Glomerular endothelial cell (primary cell): ENCODE results near the gene SHPK. TPM values are rescaled to one million over a fixed set of nuclear protein-coding genes. Genes with fewer than 3 reads are reported as not detected.

Experiments
- DNase-seq: peaks from one replicate; pipeline ENCODE4 v3.0.0-alpha.2; 2011; ENCODE audit warnings: low read depth, low spot score; ENCODE audit errors: extremely low read depth
- total RNA-seq: library from RNA; depleted of rRNA; stranded (reverse); fragments of >200 nt; gene quantifications from 2 replicates; pipeline ENCODE4 v1.2.3, GENCODE V29; 2015

The SHPK gene
- total RNA-seq, 1 donor from 2014 or later, result 14.5 TPM

DNA sequence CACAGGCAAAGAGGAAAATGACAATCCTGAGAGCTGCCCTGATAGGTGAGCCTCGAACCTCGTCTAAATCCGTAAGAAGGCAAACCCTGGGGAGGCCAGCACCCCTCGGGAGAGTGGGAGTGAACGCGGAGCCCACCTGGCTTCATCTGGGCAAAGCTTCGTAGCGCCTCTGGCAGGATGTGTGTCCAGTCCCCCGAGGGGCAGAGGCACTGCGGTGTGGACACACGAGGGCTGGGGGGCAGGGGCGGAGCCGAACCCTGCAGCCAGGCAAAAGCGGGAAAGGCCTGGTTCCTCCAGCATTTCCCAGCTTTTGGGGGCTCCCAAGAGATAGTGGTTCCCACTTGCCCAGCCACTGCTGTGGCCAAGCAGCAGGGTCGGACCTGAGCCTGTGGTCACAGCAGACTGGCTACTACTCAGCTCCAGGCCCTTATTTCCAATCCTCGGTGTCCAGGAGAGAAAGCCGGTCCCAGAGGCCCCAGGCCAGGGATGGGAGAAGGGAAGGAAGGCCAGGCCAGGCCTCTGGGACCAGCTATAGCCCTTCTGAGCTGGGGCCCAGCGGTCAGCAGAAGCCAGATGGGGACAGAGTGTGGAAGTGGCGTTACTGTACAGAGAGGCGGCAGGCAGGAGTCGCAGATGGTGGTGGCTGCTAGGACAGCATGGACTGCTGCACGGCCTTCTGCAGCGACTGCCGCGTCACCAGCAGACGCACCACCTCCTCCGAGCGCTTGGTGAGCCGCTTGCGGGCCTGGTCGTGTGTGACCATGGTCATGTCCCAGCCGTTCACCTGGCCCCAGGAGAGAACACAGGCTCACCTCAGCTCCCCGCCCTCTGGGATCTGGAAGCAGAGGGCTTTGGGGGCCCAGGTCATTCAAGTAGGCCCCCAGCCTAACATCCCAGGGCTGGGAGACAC is 27.3 kb upstream of the SHPK start:
- DNase-seq, result no peak

DNA sequence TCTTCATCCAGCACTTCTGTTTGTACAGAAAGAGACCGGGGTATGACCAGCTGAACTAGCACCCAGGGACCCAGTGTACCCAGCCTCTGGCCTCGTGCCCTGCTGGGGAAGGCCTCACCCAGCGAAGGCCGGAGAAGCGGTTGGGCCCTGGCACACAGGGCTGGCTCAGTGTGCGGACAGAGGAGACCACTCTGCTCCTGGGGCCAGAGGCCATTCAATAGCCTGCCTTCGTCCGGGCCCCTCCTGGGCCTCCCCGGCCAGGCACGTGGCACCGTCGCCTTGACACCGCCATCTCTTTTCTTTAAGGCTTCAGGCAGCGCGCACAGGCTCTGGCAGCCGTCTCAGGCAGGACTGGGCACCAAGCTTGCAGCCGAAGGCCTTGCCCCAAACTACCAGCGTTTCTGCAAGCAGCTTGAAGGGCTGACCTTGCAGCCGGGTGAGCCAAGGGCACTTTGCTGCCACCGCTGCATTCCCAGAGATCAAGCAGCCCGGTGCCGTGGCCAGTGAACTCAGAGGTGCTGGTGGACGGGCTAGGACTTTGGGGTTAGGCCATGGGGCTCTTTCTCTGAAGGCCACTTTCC is 24.4 kb upstream of the SHPK start:
- no peak for DNase-seq

DNA sequence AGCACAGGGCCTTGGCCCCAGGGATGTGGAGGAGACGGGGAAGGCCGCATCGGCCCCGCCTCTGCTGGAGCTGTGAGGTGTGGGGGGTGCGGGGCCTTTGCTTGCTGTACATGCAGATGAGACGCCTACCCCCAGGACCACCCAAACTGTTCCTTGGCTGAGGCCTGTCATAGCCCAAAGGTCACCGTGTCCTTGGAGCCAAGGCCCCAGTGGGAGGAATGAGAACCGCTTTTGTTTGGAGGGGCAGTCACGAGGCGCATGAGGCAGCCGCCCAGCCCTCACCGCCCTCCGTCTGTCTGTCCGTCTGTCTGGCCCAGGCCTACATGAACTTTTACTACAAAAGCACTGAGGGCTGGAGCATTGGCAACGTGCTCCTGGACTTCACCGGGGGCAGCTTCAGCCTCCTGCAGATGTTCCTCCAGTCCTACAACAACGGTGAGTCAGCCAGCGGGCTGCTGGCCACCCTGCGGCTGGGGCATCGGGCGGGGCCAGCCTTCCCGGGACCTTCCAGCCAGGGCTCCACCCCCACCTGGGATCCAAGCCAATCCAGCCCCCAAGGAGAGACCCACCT is 23.6 kb upstream of the SHPK start:
- no peak for DNase-seq

DNA sequence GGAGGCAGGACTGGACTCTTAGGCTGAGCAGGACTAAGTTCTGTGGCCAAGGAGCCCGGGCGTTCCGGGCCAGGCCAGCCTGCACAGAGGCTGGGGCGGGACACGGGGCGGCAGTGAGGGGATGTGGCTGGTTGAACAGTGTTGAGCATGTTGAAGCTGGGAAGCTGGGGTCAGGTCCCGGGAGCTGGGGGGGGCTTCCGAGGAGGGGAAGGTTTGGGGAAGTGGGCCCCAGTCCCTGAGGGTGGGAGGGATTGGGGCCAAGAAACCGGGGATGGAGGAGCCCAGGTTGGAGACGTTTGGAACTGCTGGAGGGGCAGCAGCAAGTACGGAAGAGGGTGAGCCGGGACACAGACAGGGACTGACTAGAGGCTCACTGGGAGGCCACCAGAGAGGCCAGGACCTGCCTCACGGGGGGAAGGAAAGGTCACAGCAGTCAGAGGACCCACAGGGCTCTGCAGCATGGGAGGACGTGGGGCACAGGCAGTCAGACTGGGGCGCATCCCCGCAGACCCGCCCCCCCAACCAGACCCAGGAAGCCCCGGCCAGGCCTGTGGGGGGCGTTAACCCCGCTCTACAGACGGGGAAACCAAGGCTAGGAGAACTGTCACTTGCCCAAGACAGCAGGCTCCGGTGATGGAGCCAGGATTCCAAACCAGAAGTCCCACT is 22.9 kb upstream of the SHPK start:
- no peak for DNase-seq

DNA sequence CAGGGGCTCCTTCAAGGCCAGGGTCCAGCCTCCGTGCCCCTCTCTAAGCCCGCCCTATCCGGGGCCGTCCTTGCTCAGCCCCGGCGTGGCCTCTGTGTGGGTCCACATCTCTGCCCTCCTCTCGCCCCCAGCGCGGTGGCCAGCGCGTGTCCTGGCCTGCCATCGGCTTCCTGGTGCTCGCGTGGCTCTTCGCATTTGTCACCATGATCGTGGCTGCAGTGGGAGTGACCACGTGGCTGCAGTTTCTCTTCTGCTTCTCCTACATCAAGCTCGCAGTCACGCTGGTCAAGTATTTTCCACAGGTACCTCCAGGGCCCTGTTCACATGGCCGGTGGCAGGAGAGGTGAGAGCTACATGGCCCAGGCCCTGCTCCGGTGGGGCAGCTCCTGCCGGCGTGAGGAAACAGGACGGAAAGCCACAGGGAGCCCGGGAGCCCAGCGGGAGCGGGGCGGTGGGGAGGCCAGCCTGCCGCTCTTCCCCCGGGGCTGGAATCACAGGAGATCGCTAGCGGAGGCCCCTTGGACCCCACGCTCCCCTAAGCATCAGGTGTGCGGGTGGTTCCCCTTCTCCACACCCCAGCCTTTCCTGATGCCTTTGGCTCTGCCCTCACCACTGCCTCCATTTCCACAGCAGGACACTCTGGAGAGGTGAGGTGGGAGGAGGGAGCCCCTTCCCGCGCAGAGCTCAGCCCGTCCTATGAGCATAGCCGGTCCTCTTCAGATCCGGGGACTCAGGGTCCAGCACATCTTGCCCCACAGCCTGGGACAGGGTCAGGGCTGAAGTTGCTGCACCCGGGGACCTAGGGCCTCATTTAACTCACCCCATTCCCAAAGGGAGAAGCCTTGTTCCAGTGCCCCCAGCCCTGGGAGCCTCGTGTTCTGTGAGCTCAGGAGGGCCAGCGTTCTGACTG is 22.1 kb upstream of the SHPK start:
- DNase-seq, result no peak

DNA sequence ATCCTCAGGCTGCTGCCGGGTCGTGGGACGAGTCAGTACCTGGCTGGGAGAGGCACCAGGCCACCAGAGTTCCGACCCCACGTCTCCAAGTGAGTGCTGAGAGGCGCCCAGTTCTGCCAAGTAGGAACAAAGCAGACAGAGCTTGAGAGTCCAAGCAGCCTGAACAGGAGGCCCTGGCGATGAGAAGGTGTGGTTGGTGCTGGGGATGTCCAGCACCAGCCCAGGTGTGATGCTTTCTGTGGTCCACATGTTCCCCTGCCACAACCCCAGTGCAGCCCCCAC is 21.5 kb upstream of the SHPK start:
- no peak for DNase-seq

DNA sequence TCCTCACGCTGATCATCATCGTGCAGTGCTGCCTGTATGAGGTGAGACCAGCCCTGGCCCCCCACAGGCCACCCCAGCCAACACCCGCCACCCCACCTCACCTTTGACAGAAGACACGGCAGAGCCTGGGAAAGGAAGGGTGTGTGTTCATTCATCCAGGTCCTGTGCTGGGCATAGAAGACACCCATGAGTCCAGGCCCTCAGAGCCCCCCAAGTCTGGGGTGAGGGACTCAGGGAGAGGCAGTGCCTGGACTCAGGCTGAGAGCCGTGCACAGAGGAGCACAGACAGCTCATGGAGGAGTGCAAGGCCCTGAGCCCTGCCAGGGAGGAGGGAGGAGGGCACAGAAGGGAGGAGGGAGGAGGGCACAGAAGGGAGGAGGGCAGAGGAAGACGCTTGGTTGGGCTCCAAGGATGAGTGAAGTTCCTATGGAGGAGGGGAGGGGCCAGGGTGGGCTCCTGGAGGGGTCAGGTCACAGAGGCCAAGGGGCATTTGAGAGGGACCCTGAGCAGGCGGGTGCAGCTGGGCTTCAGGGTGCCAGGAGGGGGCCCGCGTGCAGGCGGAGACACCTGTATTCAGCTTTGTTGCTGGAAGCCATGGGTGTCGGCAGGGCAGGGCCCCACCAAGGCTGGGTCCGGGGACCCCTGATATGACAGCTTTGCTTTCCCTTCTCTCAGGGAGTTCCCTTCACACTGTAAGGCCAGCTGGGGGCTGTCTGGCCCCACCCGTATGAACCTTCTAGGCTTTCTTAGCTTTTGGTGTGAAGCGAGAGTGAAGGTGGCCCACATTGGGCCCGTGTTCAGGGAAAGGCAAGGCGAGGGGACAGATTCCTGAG is 20.9 kb upstream of the SHPK start:
- DNase-seq, result no peak

DNA sequence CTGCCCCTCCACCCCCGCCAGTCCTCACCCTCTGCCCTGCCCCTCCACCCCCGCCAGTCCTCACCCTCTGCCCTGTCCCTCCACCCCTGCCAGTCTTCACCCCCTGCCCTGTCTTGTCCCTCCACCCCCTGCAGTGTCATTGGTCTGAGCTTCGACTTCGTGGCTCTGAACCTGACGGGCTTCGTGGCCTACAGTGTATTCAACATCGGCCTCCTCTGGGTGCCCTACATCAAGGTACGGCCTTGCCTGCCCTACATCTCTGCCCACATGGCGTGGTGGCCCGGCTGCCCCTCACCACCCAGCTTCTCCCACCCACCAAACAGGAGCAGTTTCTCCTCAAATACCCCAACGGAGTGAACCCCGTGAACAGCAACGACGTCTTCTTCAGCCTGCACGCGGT is 20.3 kb upstream of the SHPK start:
- no peak for DNase-seq

DNA sequence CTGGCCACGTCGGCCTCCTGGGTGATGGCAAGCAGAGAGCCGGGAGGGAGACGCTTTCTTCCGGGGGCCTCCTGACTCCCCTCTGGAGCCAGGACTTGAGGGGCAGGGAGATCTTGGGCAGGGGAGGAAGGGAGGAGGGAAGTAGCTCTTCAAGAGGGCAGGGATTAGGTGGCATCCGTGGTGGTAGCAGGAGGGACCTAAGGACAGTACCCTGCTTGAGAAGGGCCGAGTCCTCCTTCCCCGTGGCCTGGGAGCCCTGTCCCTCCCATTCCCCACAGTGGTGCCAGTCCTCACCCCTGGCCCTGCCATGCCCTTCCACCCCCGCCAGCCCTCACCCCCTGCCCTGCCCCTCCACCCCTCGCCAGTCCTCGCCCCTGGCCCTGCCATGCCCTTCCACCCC is 19.7 kb upstream of the SHPK start:
- DNase-seq, result no peak

DNA sequence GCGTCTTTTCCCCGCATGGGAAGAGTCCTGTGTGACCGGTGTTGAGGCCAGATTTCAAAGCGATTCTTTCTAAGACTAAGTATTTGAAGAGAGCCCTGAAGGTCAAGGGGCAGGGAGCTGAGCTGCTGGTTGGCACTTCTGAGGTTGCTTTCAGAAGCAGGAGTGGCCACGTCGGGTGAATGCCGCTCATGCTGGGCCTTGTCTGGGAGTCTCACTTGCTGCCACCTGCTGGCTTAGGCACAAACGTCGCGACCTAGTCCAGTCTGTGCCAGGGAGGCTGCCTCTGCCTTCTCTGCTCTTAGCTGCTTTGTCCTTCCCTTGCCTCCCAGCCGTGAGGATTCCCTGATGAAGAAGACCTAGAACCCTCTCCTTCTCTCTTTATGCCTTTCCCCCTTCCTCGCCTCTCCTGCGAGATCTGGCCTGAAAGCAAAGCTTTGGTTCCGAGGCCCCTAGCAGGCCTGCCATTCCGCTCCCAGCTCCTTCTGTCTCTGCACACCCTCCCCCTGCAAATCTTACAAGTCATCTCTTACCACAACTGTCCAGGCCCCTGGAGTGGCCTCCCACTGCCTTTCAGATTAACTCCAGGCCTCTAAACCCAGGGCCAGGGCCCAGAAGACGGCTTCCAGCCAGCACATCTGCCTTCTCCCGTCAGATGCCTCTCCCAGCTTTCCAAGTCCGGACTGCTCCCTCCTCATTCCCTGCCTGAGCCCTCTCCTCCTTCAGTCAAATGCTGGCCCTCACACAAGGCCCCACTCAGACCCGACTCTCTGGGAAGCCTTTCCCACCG is 11.9 kb upstream of the SHPK start:
- DNase-seq, result no peak

DNA sequence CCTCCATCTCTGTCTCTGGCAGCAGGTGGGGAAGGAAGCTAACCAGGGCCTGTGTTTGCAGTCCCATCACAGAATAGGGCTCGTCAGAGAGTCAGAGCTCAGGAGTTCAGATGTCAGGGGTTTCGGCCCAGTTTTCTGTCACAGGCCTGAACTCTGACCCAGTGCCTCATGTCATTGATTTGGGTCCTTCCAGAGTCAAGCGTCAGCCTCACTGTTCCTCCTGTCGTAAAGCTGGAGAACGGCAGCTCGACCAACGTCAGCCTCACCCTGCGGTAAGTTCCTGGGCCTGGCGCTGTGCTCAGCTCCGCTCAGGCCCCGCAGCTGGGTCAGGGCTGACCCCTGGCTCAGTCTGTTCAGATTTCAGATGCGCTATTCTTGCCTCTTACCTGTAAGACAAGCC is 11.2 kb upstream of the SHPK start:
- no peak for DNase-seq

DNA sequence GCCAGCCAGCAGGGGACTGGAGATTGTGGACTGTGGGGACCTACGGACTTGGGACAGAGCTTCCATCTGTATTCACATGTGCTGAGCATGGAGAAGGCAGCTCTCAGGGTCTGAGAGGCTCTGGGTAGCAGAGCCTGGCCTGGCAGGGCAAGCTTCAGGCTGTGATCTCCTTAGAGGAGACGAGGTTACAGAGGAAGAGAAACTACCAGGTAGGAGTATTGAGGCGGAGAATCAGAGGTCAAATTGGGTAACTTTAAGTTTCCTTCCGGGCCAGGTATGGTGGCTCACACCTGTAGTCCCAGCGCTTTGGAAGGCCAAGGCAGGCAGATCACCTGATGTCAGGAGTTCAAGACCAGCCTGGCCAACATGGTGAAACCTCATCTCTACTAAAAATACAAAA is 9.3 kb upstream of the SHPK start:
- no peak for DNase-seq

DNA sequence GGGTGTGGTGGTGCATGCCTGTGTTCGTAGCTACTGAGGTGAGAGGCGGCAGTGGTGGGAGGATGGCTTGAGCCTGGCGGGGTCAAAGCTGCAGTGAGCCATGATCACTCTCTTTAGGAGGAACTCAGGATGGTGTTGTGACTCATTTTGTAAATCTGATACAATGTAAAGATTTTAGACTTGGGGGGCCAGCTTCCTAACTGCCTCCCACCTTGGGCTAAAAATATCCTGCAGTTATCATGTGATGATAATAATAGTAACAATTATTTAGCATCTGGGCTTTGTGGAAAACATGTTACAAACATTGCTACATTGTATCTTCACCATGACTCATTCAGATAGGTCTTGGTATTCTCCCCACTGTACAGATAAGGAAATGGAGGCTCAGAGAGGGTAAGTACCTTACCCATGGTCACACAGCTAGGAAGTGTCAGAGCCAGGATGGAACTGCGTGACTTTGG is 7.9 kb upstream of the SHPK start:
- no peak for DNase-seq

DNA sequence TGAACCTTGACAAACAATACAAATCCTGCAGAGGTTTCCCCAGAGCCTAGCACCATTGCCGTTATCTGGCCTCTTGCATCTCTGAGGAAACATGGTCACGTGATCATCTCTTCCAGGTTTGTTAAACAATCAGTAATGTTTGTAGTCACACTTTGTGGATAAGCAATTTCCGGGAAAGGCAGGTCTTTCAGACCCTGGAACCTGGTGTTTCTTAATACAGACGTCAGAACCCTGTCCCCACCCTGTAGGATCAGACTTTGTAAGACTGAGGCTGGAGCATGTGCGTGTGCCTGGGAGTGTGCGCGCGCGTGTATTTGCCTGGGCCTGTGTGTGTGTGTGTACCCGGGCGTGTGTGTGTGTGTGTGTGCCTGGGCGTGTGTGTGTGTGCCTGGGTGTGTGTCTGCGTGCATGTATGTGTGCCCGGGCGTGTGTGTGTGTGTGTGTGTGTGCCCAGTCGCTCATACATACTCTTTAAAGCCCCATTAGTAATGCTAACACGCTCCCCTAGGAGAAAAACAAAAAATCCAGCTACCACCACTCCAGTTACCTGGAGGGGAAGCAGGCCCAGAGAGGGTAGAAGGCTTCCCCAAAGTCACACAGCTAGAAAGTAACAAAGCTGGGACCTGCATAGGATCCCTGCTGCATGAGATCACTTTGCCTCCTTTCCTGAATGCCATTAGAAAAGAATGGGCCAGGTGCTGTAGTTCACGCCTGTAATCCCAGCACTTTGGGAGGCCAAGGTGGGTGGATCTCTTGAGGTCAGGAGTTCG is 5.9 kb upstream of the SHPK start:
- DNase-seq, result no peak

DNA sequence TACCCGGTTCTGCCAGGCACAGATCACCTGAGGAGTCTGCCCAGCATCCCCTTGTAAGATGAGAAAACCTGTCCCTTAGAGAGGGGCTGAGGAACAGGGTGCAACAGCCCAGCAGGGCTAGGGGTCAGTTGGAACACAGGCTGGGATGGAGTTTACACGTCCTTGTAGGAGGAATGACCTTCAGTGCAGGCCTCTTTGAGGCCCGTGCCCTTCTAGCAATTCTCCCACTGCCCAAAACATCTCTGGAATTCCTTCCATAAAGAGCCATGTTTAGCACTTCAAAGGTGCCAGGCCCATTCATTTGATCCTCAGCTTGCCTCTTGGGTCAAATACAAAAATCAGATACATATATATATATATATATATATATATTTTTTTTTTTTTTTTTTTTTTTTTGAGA is 5.0 kb upstream of the SHPK start:
- no peak for DNase-seq

DNA sequence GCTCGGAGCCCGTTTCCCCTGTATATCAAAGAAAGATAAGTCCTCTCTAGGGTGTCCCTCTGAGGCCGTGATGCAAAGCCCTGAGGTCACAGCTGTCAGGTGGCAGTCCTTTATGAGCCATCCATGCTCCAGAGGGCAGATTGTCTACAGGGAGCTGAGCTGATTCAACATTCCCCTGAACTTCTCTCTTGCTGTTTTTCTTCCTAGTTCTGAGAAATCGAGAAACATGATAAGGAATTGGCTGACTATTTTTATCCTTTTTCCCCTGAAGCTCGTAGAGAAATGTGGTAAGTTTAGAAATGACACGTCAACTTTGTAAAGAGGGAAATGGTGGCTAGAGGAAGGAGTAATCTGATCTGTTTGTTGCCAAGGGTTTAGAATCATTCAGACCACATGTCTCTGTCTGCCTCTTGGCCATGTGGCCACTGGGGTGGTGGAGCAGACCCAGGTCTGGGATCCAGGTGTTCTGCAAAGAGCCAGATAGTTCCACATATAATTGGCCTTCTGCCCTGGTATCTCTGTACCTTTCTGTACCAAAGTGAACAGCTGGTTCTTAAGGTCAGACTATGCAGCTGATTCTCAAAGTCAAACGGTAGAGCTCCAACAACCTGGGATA is 4.0 kb upstream of the SHPK start:
- no peak for DNase-seq

DNA sequence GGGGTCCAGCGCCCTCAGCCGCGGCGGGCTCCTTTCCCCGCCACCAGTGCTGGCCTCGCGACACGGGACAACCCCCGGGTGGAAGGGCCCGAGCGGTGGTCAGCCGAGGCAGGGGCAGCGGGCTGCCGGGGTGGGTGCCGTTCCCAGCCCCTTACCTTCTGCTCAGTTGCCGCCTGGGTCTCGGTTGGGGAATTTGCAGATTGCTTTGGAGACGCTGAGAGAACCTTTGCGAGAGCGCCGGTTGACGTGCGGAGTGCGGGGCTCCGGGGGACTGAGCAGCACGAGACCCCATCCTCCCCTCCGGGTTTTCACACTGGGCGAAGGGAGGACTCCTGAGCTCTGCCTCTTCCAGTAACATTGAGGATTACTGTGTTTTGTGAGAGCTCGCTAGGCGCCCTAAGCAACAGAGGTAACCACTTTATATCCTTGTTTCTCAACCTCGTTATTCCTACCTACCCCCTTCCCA is 891 bp upstream of the SHPK start:
- DNase-seq, result no peak
